Keratinocyte (primary cell): Measurements from ENCODE around the gene PAPOLB. TPM values are rescaled to one million over a fixed set of nuclear protein-coding genes. Genes with fewer than 3 reads are reported as not detected.

ENCODE experiments used
- DNase-seq: peaks from one replicate; pipeline ENCODE4 v3.0.0-alpha.2; 2011; ENCODE audit warnings: low read depth, missing footprints, low spot score
- FAIRE-seq: peaks from 2 replicates; lab custom pipeline; 2011; peaks lifted over from hg19 to GRCh38; lab: Jason Lieb, UNC
- H2AFZ ChIP-seq: 2 replicates; pipeline ENCODE4 v1.6.0; 2012; ENCODE audit warnings: low read length, control low read depth, inconsistent platforms; ENCODE audit not compliant: control insufficient read depth
- H3K27ac ChIP-seq: 2 replicates; pipeline ENCODE4 v1.5.1; 2011; ENCODE audit warnings: low read length; ENCODE audit not compliant: control insufficient read depth, insufficient read depth
- H3K27me3 ChIP-seq: 3 replicates; pipeline ENCODE4 v1.6.0; 2011; ENCODE audit warnings: low read length; ENCODE audit not compliant: control insufficient read depth, insufficient read depth; ENCODE audit errors: extremely low read depth
- H3K36me3 ChIP-seq, 2 experiments: 2 replicates in 1 of 2; 3 replicates in 1 of 2; pipeline ENCODE4 v1.5.1; 2011; ENCODE audit warnings: low read length in 2 of 2, mild to moderate bottlenecking in 1 of 2; ENCODE audit not compliant: control insufficient read depth in 2 of 2, insufficient read depth in 2 of 2; ENCODE audit errors: extremely low read depth in 1 of 2
- H3K4me1 ChIP-seq: 3 replicates; pipeline ENCODE4 v1.5.1; 2011; ENCODE audit warnings: low read length; ENCODE audit not compliant: control insufficient read depth, insufficient read depth; ENCODE audit errors: extremely low read depth
- H3K4me2 ChIP-seq: 3 replicates; pipeline ENCODE4 v1.6.0; 2011; ENCODE audit warnings: low read depth, low read length; ENCODE audit not compliant: control insufficient read depth, insufficient read depth; ENCODE audit errors: extremely low read depth
- H3K4me3 ChIP-seq, 3 experiments: fragments of 200-600 bp in 1 of 3; sonication (generic) in 1 of 3; 2 replicates in 2 of 3; 3 replicates in 1 of 3; pipeline ENCODE4 v1.5.1; 2011 to 2016; ENCODE audit warnings: low read length in 3 of 3, mild to moderate bottlenecking in 3 of 3, control low read depth in 2 of 3, inconsistent platforms in 1 of 3, low read depth in 1 of 3, mixed read lengths in 1 of 3, mixed run types in 1 of 3, moderate library complexity in 1 of 3; ENCODE audit not compliant: control insufficient read depth in 2 of 3, insufficient read depth in 2 of 3; ENCODE audit errors: extremely low read depth in 1 of 3
- H3K79me2 ChIP-seq: 2 replicates; pipeline ENCODE4 v1.6.0; 2012; ENCODE audit warnings: low read length; ENCODE audit not compliant: control insufficient read depth, insufficient read depth
- H3K9ac ChIP-seq: 3 replicates; pipeline ENCODE4 v1.6.0; 2011; ENCODE audit warnings: low read length; ENCODE audit not compliant: control insufficient read depth, insufficient read depth; ENCODE audit errors: extremely low read depth
- H3K9me1 ChIP-seq: 3 replicates; pipeline ENCODE4 v1.6.0; 2011; ENCODE audit warnings: low read length; ENCODE audit not compliant: control insufficient read depth, insufficient read depth; ENCODE audit errors: extremely low read depth
- H3K9me3 ChIP-seq: 2 replicates; pipeline ENCODE4 v1.5.1; 2012; ENCODE audit warnings: low read depth, low read length; ENCODE audit not compliant: control insufficient read depth
- H4K20me1 ChIP-seq: 3 replicates; pipeline ENCODE4 v1.6.0; 2011; ENCODE audit warnings: low read length; ENCODE audit not compliant: control insufficient read depth, insufficient read depth; ENCODE audit errors: extremely low read depth
- EZH2 ChIP-seq: IDR thresholded peaks from one replicate; pipeline ENCODE4 v1.6.1; 2012; ENCODE audit warnings: inconsistent platforms, mild to moderate bottlenecking, low read length, moderate library complexity
- dilution Hi-C: fragments of 300-500 bp; cut with MboI; formaldehyde crosslinking; loops from one replicate; pipeline ENCODE4 v1.7.0; 2020; ENCODE audit warnings: low sequenced_read_pairs; ENCODE audit not compliant: extremely low pct_ligation_motif_present
- polyA plus RNA-seq, 5 experiments: library from polyadenylated mRNA; depleted of rRNA in 3 of 5; stranded (reverse) in 3 of 5; stranded (forward) in 1 of 5; unstranded in 1 of 5; fragments of >200 nt; gene quantifications; 1 replicate in 1 of 5; 2 replicates in 3 of 5; 3 replicates in 1 of 5; pipeline versions ENCODE4 v1.2.1 to v1.2.3, GENCODE V29; 2011 to 2012; ENCODE audit warnings: missing spikeins in 2 of 5, low read depth in 1 of 5, low replicate concordance in 1 of 5
- TF ChIP-seq, protein P1 (sequence below), 3 experiments: IDR thresholded peaks in 1 of 3; conservative IDR thresholded peaks in 1 of 3; optimal IDR thresholded peaks in 1 of 3; 2 replicates in 2 of 3; 3 replicates in 1 of 3; pipeline versions ENCODE3 to v1.5.1; 2011; ENCODE audit warnings: low read length in 3 of 3, mild to moderate bottlenecking in 3 of 3, moderate library complexity in 2 of 3, control low read depth in 1 of 3, inconsistent platforms in 1 of 3; ENCODE audit not compliant: insufficient read depth in 2 of 3; ENCODE audit errors: extremely low read depth in 1 of 3

PAPOLB gene
- polyA plus RNA-seq, 1 donor (not counting 4 experiments of a cell fraction or from before 2014, with no cell fraction given) = not detected

DNA sequence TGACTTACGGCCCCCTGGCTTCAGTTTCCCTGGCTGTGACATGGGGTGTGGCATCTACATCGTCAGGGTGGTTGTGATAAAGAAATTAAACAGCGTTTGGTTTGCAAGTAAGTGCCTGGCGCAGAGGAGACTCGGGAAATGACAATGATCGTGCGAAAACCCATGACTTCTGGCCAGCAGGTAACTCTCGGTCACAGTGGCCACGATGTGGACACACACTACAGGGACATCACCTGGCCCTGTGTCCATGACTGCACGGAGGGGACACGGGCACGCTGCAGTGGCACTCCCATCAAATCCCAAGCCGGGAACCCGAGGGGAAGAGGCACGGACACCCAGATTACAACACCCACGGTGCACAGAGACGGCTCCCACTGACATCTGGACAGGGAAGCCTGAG is 28.7 kb downstream of the PAPOLB start:
- Histone ChIP-seq H4K20me1 (no peaks in the 10 kb centered on the region), H3K27ac (no peak overlapping the region), H3K4me2 (no peak overlapping the region), H3K79me2 (no peaks in the 10 kb centered on the region), H3K4me1 (no peaks in the 10 kb centered on the region), H3K4me3 (no peak overlapping the region), H3K9ac (no peak overlapping the region), H2AFZ (no peak overlapping the region), H3K27me3 (no peaks in the 10 kb centered on the region), H3K9me3 (no peaks in the 10 kb centered on the region), H3K9me1 (no peaks in the 10 kb centered on the region), H3K36me3 (no peaks in the 10 kb centered on the region)
- dilution Hi-C loops = no loop called here
- no peak for DNase-seq
- no peak for FAIRE-seq
- TF ChIP-seq, protein P1, sequence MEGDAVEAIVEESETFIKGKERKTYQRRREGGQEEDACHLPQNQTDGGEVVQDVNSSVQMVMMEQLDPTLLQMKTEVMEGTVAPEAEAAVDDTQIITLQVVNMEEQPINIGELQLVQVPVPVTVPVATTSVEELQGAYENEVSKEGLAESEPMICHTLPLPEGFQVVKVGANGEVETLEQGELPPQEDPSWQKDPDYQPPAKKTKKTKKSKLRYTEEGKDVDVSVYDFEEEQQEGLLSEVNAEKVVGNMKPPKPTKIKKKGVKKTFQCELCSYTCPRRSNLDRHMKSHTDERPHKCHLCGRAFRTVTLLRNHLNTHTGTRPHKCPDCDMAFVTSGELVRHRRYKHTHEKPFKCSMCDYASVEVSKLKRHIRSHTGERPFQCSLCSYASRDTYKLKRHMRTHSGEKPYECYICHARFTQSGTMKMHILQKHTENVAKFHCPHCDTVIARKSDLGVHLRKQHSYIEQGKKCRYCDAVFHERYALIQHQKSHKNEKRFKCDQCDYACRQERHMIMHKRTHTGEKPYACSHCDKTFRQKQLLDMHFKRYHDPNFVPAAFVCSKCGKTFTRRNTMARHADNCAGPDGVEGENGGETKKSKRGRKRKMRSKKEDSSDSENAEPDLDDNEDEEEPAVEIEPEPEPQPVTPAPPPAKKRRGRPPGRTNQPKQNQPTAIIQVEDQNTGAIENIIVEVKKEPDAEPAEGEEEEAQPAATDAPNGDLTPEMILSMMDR (optimal IDR thresholded peaks at IDR 0.05 in 1 of 3, IDR thresholded peaks at IDR 0.05 in 1 of 3, conservative IDR thresholded peaks at IDR 0.05 in 1 of 3; ENCODE audit: extremely low read depth in 1 of 3, insufficient read depth in 2 of 3, low read length in 3 of 3) = no peak
- no peak for TF ChIP-seq EZH2

DNA sequence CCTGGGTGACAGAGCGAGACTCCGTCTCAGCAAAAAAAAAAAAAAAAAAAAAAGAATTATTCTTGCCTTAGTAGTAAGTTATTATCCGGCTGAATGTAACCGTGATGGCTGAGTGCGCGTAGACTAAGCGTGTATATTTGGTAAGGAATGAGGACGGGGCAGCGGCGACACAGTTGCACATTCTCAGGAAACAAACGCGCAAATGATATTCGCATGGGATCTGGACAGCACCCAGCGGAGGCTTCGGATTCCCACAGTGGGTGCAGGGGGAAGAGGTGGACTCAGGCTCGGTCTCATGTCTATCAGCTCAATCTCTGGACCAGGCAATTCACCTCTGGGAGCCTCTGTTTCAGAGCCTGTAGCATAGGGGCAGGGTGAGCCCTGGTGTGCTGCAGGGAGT is 29.1 kb downstream of the PAPOLB start:
- H4K20me1 ChIP-seq = no peaks in the 10 kb centered on the region
- H3K27me3 ChIP-seq = no peaks in the 10 kb centered on the region
- no peak for FAIRE-seq
- no peak overlapping the region for H3K9ac ChIP-seq
- H3K9me1 ChIP-seq = no peaks in the 10 kb centered on the region
- no peaks in the 10 kb centered on the region for H3K4me1 ChIP-seq
- H3K4me3 ChIP-seq = no peak overlapping the region
- no peak overlapping the region for H2AFZ ChIP-seq
- dilution Hi-C loops = no loop called here
- no peaks in the 10 kb centered on the region for H3K9me3 ChIP-seq
- H3K27ac ChIP-seq = no peak overlapping the region
- no peaks in the 10 kb centered on the region for H3K36me3 ChIP-seq
- TF ChIP-seq EZH2 = no peak
- TF ChIP-seq, protein P1 (optimal IDR thresholded peaks at IDR 0.05 in 1 of 3, IDR thresholded peaks at IDR 0.05 in 1 of 3, conservative IDR thresholded peaks at IDR 0.05 in 1 of 3; ENCODE audit: extremely low read depth in 1 of 3, insufficient read depth in 2 of 3, low read length in 3 of 3) = no peak
- no peak overlapping the region for H3K4me2 ChIP-seq
- H3K79me2 ChIP-seq = no peaks in the 10 kb centered on the region
- no peak for DNase-seq
